NT2/D1 (cell line): Measurements from ENCODE around the gene ATF3.

Experiments used
- YY1 ChIP-seq: IDR thresholded peaks from 2 replicates; pipeline ENCODE4 v1.6.1; 2011; ENCODE audit not compliant: insufficient read length, insufficient read depth
- ZNF274 ChIP-seq: IDR thresholded peaks from 2 replicates; pipeline ENCODE4 v1.6.1; 2011; ENCODE audit warnings: mild to moderate bottlenecking, low read depth, low read length

- TF ChIP-seq ZNF274: no peak
- TF ChIP-seq YY1: no peak
These were observed 19.5 kb downstream of the ATF3 start for GRCh38 chr1:212628046-212628445.
